T-helper 22 cell (primary cell): ENCODE data around the gene TFEB.

Source experiments
- DNase-seq: peaks from one replicate; pipeline ENCODE4 v3.0.0-alpha.2; 2020; ENCODE audit warnings: low read depth

The TFEB gene

DNA sequence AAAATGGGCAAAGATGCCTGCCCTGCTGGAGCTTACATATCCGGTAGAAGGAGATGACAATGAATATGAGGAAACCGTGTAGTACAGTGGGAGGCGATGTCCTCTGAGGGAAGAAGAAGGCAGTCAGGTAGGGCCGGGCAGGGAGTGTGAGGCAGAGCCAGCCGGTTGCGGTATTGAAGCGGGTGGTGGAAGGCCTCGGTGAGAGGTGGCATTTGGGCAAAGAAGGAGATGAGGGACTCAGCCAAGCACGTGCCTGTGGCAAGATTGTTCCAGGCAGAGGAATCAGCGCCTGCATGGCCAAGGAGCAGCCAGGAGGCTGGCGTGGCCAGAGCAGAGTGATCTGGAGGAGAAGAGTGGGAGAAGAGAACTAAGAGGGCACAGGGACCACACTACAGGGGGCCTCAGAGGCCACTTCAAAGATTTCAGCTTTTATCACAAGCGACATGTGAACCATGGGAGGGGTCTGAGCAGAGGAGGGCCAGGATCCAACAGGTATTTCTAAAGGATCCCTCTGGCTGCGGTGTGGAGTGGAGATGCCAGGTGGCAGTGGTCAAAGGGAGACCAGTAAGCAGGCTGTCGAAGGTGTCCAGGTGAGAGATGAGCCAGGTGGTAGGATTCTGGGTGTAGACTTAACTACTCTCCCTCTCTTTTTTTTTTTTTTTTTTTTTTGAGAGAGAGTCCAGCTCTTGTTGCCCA is 83.3 kb downstream of the TFEB start:
- no peak for DNase-seq

- DNase-seq: no peak
Measured at GRCh38 chr6:41651246-41651961, 84.0 kb downstream of the TFEB start.

- no peak for DNase-seq
Measured at GRCh38 chr6:41650120-41650519, 85.3 kb downstream of the TFEB start.

DNA sequence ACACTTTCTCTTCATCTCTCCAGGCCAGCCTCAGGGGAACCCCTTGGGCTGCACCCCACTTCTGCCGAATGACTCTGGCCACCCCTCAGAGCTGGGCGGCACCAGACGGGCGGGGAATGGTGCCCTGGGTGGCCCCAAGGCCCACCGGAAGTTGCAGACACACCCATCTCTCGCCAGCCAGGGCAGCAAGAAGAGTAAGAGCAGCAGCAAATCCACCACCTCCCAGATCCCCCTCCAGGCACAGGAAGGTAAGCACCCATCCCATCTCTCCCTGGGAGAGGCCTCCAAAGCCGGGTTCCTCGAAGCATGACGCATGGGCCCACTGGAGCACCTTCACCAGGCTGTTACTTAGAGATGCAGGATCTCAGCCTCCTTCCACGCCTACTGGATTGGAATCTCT is 85.8 kb downstream of the TFEB start:
- no peak for DNase-seq

DNA sequence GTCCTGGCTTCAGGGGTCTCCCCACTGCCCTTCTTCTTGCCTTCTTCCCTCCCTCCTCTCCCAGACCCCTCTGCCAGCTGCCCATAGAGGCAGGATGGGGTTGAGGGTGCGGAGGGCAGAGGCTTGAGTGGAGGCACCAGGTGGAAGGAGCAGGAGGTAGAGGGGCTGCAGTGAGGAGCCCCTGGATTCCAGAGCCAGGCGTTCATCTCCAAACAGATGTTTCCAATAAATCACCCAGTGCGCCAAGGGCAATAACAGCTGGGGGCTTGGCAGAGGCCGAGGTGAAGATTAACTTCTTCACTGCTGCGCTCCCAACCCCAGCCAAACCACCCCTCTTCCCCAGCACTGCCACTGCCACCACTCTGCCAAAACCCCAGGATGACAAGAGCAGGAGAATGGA is 86.5 kb downstream of the TFEB start:
- no peak for DNase-seq

GRCh38 chr6:41648070-41648585 is 87.3 kb downstream of the TFEB start:
- no peak for DNase-seq

DNA sequence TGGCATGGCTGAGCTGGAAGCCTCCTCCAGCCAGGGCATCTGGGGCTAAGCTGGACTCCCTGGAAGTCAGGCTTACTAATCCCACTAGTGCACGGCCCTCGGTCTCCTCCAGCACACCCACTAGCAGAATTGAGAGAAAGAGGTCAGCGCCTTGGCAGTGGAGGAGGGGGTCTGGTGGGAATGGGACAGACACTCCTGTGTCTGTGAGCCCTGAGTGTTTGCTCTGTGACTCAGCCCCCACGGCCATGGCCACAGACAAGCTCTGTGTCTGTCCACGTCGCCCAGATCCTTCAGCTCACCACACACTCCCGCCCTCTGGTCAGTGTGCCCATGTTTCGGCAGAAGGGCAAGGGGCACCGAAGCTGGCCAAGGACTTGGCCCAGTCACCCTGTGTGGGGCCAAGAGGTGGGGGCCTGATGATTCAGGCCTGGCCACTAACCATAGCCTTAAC is 88.3 kb downstream of the TFEB start:
- no peak for DNase-seq

DNA sequence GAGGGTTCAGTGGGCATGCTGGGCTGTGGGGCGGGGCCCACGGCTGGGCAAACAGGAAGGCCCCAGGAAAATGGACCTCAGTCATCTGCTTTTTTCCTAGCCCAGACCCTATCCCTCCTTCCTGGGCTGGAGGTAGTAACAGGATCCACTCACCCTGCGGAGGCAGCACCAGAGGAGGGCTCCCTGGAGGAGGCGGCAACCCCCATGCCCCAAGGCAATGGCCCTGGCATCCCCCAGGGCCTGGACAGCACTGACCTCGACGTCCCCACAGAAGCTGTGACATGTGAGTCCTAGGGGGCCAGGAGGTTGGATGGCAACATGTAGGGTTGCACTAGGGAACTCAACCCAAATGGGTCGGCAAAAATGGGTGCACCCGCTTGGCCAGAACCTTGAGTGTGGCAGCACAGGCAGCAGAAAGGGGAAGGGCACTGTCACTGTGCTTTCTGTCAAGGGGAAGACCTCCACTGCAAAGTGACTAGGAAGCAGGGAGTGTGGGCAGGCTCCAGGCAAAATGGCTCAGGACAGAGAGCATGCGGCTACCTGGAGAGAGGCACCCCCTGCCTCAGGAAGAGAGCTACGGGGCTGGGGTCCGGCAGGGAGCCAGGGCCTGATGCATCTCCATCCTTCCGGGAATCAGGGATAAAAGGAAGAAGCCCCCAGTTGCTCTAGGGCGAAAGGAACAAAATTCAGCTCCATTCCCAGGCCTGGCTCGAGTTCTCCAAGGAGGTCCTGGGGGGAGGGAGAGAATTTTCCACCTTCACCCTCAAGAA is 89.2 kb downstream of the TFEB start:
- DNase-seq: no peak

- DNase-seq: no peak
Measured at GRCh38 chr6:41645007-41645618, 90.3 kb downstream of the TFEB start.

- no peak for DNase-seq
Measured at GRCh38 chr6:41644297-41644879, 91.0 kb downstream of the TFEB start.

GRCh38 chr6:41643899-41644269 is 91.5 kb downstream of the TFEB start:
- DNase-seq: no peak

GRCh38 chr6:41642960-41643898 is 92.2 kb downstream of the TFEB start:
- DNase-seq: no peak

DNA sequence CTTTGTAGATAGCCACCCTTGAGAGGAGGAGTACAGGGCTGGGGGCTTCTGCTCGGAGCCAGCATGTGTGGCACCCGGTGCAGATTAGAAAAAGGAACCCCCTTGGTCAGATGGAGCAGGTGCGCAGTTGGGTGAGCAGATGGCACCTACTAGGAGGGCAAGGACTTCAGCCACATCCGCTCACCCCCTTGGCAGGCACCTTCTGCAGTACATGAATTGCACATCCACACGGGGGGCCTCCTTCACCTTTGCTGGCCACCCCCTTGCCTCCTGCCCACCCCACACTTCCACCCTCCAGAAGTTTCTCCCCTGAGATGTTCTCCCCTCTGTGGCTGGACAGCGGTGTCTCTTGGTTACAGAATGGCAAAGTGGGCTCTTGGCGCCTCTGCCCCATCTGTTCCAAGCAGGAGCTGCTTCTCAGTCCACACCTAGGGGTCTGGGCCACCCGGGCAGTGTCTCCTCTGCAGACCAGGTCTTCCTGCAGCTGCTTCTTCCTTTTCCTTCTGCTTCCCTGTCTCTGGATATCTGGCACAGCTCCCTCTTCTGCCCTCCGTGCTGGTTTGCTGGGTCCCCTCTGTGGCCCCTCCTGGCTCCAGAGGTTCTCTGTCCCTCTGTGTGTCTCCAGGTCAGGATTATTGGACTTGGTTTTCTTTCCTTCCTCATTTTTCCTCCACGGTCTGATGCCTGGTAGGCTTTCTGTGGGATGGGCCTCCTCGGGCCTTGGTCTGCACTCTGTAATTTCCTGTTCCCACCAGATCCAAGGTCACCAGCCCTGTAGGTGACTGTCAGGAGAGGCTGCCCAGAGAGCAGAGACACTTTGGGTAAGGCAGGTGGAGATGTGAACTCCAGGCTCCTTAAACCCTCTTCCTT is 93.1 kb downstream of the TFEB start:
- no peak for DNase-seq

DNA sequence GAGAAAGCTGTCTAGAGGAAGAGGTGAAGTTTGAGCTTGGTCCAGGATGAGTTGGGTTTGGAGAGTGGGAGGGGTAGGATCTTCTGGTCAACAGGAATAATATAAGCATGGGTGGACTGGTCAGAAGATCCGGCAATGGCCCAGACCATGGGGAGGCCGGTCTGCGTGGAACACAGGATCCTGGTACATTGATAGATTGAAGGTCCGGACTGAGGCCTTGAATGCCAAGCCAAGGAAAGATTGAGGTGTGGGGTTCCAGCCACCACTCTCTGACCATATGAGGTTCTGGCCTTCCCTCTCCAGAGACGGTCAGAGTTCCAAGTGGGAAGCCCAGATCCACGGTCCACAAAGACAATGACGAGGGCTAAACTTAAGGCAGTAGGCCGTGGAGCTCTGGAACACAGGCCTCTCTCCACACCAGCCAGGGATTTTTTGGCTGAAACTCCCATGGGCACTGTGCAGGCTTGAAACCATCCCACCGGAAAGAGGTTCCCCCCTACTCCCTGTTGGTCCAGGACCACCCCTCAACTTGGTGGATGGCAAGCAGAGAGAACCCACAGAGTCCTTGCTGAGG is 94.0 kb downstream of the TFEB start:
- DNase-seq: no peak

DNA sequence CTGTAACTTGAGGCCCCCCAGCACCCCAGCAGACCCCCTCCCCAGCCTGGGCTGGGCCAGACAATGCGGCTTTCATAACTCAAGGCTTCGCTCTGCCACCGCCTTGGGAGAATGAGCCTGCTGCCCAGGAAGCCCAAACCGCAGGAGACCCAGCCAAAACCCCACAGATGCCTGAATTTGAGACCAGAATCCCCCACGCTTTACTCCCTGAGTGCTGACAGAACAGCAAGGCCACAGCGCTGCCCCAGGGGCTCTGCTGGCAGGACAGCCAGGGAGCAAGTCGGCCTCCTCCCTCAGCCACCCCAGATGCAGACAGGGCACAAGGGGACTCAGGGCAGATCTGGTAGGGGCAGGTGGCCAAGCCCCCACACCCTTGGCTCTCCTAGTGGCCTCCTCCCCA is 95.0 kb downstream of the TFEB start:
- no peak for DNase-seq

- no peak for DNase-seq
Measured at GRCh38 chr6:41639809-41640371, 95.5 kb downstream of the TFEB start.

DNA sequence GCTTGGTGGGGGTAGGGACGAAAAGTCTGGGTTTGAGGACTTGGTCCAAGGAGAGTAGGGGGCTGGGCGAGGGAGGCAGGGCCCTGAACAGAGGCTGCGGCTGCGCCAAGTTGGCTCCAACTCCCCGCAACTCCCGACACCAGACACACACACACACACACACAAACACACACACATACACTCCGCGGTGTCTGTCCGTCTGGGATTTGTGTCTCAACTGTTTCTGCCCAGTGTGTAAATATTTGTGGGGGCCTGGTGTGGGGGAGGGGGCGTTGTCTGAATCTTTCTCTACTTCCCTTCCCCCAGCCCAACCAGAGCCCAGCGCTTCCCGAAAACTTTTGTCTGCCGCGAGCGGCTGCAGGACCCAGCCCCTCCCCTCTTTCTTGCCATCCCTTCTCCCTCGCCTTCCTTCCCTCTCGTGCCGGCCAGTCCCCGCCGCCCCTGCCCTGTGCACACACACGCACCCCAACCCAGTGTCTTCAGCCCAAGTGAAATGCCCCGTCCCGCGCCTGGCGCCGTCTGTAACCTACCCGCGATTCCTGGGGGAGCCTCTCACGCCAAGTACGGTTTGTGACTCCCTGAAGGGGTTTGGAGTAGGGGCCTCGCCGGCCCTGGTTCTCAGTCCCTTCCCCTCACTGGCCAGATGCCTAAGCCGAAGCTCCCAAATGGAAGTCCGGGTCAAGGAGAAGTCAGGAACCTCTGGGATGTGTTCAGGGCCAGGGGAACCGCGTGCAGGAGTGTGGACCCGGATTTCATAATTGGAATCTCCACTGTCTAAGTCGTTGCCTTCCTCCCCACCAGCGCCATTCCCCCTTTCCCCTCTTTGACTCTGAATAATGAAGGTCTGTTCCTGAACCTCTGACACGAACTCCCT is 96.2 kb downstream of the TFEB start:
- DNase-seq: no peak
